Body of pancreas (tissue), 4 donors: ENCODE results near the gene SLC18B1.

Source experiments
- POLR2A ChIP-seq, 3 donors: fragments of 450-650 bp; IDR thresholded peaks; one replicate each; pipeline ENCODE4 v1.6.1; 2016; ENCODE audit warnings: antibody characterized with exemption in 3 of 3, mild to moderate bottlenecking in 2 of 3
- TF ChIP-seq, protein P1 (sequence below), 7 experiments: fragments of 450-650 bp in 4 of 7; fragments of 200-600 bp in 3 of 7; sonication (generic) in 3 of 7; IDR thresholded peaks; one replicate each; pipeline ENCODE4 v1.5.1; 2016 to 2019; ENCODE audit warnings: antibody characterized with exemption in 7 of 7

DNA sequence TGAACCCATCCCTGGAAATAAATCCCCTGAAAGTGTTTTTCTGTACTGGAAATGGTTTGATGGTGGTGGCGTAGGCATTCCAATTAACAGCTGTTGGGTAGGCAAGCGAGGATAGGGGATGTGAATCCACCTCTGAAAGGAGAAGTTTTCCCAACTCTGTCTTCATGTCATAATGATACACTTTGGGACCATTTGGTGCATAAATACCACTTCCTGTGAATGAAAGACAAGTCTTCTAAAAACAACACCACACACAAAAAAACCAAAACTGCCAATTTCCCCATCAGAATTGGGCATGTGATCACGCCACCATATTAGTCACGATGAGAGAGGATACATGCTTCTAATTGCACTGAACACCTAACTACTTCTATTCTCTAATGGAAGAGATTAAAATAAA, 47.1 kb downstream of the SLC18B1 start:
- TF ChIP-seq, protein P1, sequence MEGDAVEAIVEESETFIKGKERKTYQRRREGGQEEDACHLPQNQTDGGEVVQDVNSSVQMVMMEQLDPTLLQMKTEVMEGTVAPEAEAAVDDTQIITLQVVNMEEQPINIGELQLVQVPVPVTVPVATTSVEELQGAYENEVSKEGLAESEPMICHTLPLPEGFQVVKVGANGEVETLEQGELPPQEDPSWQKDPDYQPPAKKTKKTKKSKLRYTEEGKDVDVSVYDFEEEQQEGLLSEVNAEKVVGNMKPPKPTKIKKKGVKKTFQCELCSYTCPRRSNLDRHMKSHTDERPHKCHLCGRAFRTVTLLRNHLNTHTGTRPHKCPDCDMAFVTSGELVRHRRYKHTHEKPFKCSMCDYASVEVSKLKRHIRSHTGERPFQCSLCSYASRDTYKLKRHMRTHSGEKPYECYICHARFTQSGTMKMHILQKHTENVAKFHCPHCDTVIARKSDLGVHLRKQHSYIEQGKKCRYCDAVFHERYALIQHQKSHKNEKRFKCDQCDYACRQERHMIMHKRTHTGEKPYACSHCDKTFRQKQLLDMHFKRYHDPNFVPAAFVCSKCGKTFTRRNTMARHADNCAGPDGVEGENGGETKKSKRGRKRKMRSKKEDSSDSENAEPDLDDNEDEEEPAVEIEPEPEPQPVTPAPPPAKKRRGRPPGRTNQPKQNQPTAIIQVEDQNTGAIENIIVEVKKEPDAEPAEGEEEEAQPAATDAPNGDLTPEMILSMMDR (IDR thresholded peaks at IDR 0.05), result no peak
- no peak for TF ChIP-seq POLR2A (IDR thresholded peaks at IDR 0.05)
